Measurements from ENCODE around the gene SMIM45.

The SMIM45 gene

GRCh38 chr22:41949297-41949965 is 2.5 kb upstream of the SMIM45 start:
- H3K36me3 ChIP-seq (replicated peaks; ENCODE audit: low read depth, low read length): peaks cover 14% of the 10 kb centered on the region
- H3K27me3 ChIP-seq (ENCODE audit: low read depth, low read length): no peaks in the 10 kb centered on the region
- peak overlapping the region; percentile 48; the same call in 1 of the 2 replicates for H2AFZ ChIP-seq (ENCODE audit: low read depth, low read length)
- no peaks in the 10 kb centered on the region for H3K9me3 ChIP-seq (ENCODE audit: insufficient read depth, low read length)
- H3K27ac ChIP-seq (ENCODE audit: low read length): peak overlapping the region; percentile 74
- peak overlapping the region; percentile 65 for H3K4me3 ChIP-seq (ENCODE audit: low read length)
- no peak for TF ChIP-seq EZH2phosphoT487 (IDR thresholded peaks at IDR 0.05; ENCODE audit: low read depth)
- TF ChIP-seq CTCF (IDR thresholded peaks at IDR 0.05; ENCODE audit: low read depth, low read length): no peak
- peaks cover 76% of the 10 kb centered on the region for H3K4me1 ChIP-seq (ENCODE audit: low read length)
- H4K20me1 ChIP-seq (ENCODE audit: insufficient read depth, low read length): no peaks in the 10 kb centered on the region
- peak overlapping the region; percentile 76 for H3K4me2 ChIP-seq (ENCODE audit: low read length)
- peaks cover 32% of the 10 kb centered on the region for H3K79me2 ChIP-seq (ENCODE audit: low read length)
- H3K9ac ChIP-seq (ENCODE audit: low read length): peak overlapping the region; percentile 73

GRCh38 chr22:41952713-41953112 is 763 bp downstream of the SMIM45 start:
- Histone ChIP-seq H3K79me2 (ENCODE audit: low read length) (peaks cover 8% of the 10 kb centered on the region; the same call in 1 of the 2 replicates), H3K27ac (ENCODE audit: low read length) (no peak overlapping the region), H3K9ac (ENCODE audit: low read length) (peak overlapping the region; percentile 12; the same call in 1 of the 2 replicates), H4K20me1 (ENCODE audit: insufficient read depth, low read length) (no peaks in the 10 kb centered on the region), H3K36me3 (replicated peaks; ENCODE audit: low read depth, low read length) (no peaks in the 10 kb centered on the region), H3K4me3 (ENCODE audit: low read length) (peak overlapping the region; percentile 46), H2AFZ (ENCODE audit: low read depth, low read length) (peak overlapping the region; percentile 24; the same call in 1 of the 2 replicates), H3K4me2 (ENCODE audit: low read length) (peak overlapping the region; percentile 72), H3K4me1 (ENCODE audit: low read length) (peaks cover 76% of the 10 kb centered on the region), H3K9me3 (ENCODE audit: insufficient read depth, low read length) (no peaks in the 10 kb centered on the region), H3K27me3 (ENCODE audit: low read depth, low read length) (no peaks in the 10 kb centered on the region)
- TF ChIP-seq CTCF (IDR thresholded peaks at IDR 0.05; ENCODE audit: low read depth, low read length): no peak

- no peak overlapping the region for H2AFZ ChIP-seq (ENCODE audit: low read depth, low read length)
- no peaks in the 10 kb centered on the region for H3K27me3 ChIP-seq (ENCODE audit: low read depth, low read length)
- peak overlapping the region; percentile 56 for H3K4me3 ChIP-seq (ENCODE audit: low read length)
- H3K4me2 ChIP-seq (ENCODE audit: low read length): peak overlapping the region; percentile 75
- no peak overlapping the region for H3K27ac ChIP-seq (ENCODE audit: low read length)
- H3K79me2 ChIP-seq (ENCODE audit: low read length): no peaks in the 10 kb centered on the region
- H3K9me3 ChIP-seq (ENCODE audit: insufficient read depth, low read length): no peaks in the 10 kb centered on the region
- H4K20me1 ChIP-seq (ENCODE audit: insufficient read depth, low read length): no peaks in the 10 kb centered on the region
- TF ChIP-seq CTCF (IDR thresholded peaks at IDR 0.05; ENCODE audit: low read depth, low read length) (no peak), EZH2phosphoT487 (IDR thresholded peaks at IDR 0.05; ENCODE audit: low read depth) (no peak)
- no peaks in the 10 kb centered on the region for H3K36me3 ChIP-seq (replicated peaks; ENCODE audit: low read depth, low read length)
- H3K4me1 ChIP-seq (ENCODE audit: low read length): peaks cover 31% of the 10 kb centered on the region
- no peak overlapping the region for H3K9ac ChIP-seq (ENCODE audit: low read length)
Measured at GRCh38 chr22:41957941-41958556, 6.1 kb downstream of the SMIM45 start.

DNA sequence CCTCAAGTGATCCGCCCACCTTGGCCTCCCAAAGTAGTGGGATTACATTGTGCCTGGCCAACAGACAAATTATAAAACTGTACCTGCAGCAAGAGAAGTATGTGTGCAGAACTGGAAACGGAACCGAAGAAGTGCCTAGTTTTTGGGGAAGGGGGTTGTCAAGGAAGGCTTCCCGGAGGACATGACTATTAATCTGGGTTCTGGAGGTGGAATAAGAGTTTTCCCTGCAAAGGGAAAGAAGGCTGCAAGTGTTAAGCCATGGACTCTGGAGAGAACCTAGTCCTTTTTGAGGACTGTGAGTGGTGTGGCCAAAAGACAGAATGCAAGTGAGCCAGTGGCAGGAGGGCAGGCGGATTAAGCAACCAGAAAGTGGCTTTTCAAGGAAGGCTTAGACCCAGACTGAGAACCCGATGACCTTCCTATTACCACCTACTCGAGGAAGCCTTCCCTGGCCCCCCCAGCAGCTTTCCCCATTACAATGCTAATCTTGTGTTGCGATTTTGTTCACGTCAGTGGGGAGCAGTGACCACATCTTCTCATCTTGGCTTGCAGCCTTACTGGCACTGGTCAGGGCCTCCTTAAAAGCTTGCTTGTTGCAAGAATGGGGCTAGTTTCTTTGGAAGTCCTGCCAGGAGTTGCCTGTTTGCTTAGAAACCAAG is 11.6 kb downstream of the SMIM45 start:
- Histone ChIP-seq H3K4me1 (ENCODE audit: low read length) (peaks cover 11% of the 10 kb centered on the region; the same call in 1 of the 2 replicates), H3K27ac (ENCODE audit: low read length) (no peak overlapping the region), H3K4me3 (ENCODE audit: low read length) (no peak overlapping the region), H4K20me1 (ENCODE audit: insufficient read depth, low read length) (no peaks in the 10 kb centered on the region), H3K4me2 (ENCODE audit: low read length) (no peak overlapping the region), H3K79me2 (ENCODE audit: low read length) (no peaks in the 10 kb centered on the region), H3K27me3 (ENCODE audit: low read depth, low read length) (0 out of 2 replicates have a peak, but pooled peaks cover 3% of the 10 kb centered on the region), H2AFZ (ENCODE audit: low read depth, low read length) (no peak overlapping the region), H3K9ac (ENCODE audit: low read length) (no peak overlapping the region), H3K36me3 (replicated peaks; ENCODE audit: low read depth, low read length) (no peaks in the 10 kb centered on the region), H3K9me3 (ENCODE audit: insufficient read depth, low read length) (no peaks in the 10 kb centered on the region)
- TF ChIP-seq EZH2phosphoT487 (IDR thresholded peaks at IDR 0.05; ENCODE audit: low read depth): no peak
- no peak for TF ChIP-seq CTCF (IDR thresholded peaks at IDR 0.05; ENCODE audit: low read depth, low read length)
